ENCODE measurements around the gene PPP1R3F.

The PPP1R3F gene

GRCh38 chrX:49250066-49250465 is 19.5 kb upstream of the PPP1R3F start:
- DNase-seq, result no peak

- no peak for DNase-seq
Measured at GRCh38 chrX:49250578-49250977, 19.0 kb upstream of the PPP1R3F start.

GRCh38 chrX:49251325-49251724 is 18.3 kb upstream of the PPP1R3F start:
- DNase-seq, result no peak

GRCh38 chrX:49254639-49255038 is 15.0 kb upstream of the PPP1R3F start:
- DNase-seq, result no peak

GRCh38 chrX:49256268-49256995 is 13.2 kb upstream of the PPP1R3F start:
- no peak for DNase-seq

GRCh38 chrX:49257074-49257790 is 12.4 kb upstream of the PPP1R3F start:
- DNase-seq, result no peak

- DNase-seq, result no peak
Measured at GRCh38 chrX:49257846-49258748, 11.5 kb upstream of the PPP1R3F start.

- DNase-seq, result no peak
Measured at GRCh38 chrX:49258749-49259124, 10.9 kb upstream of the PPP1R3F start.

- no peak for DNase-seq
Measured at GRCh38 chrX:49260221-49260985, 9.2 kb upstream of the PPP1R3F start.

- no peak for DNase-seq
Measured at GRCh38 chrX:49262603-49263002, 7.0 kb upstream of the PPP1R3F start.

- DNase-seq, result no peak
Measured at GRCh38 chrX:49263631-49264030, 6.0 kb upstream of the PPP1R3F start.

- no peak for DNase-seq
Measured at GRCh38 chrX:49264460-49264859, 5.1 kb upstream of the PPP1R3F start, which contains the start of gene FOXP3. TSS of gene FOXP3 (minus strand) at chrX:49264710. CDS start at chrX:49258505, 6,205 bp downstream.

- no peak for DNase-seq
Measured at GRCh38 chrX:49266523-49267445, 2.8 kb upstream of the PPP1R3F start.

- no peak for DNase-seq
Measured at GRCh38 chrX:49268702-49269009, 937 bp upstream of the PPP1R3F start.

GRCh38 chrX:49269010-49269766 is 405 bp upstream of the PPP1R3F start:
- peak; percentile 98 for DNase-seq

GRCh38 chrX:49270249-49270921 is 792 bp downstream of the PPP1R3F start:
- DNase-seq, result peak; percentile 0

- no peak for DNase-seq
Measured at GRCh38 chrX:49271341-49271740, 1.7 kb downstream of the PPP1R3F start.

GRCh38 chrX:49272421-49272820 is 2.8 kb downstream of the PPP1R3F start:
- DNase-seq, result no peak

GRCh38 chrX:49273181-49273727 is 3.7 kb downstream of the PPP1R3F start:
- no peak for DNase-seq

- no peak for DNase-seq
Measured at GRCh38 chrX:49276207-49276606, 6.6 kb downstream of the PPP1R3F start.
